Cardiac muscle cell (in vitro differentiated cells and primary cell): ENCODE measurements around the gene GNG14. TPM values are rescaled to one million over a fixed set of nuclear protein-coding genes. Genes with fewer than 3 reads are reported as not detected.
A peak's percentile ranks its signal among the peaks of the same experiment; 100 is the strongest.

Experiments used
- DNase-seq, 2 donors: peaks; one replicate each; pipeline versions ENCODE4 v3.0.0 to v3.0.0-alpha.2; 2010 to 2017; ENCODE audit warnings: low read depth in 1 of 2, low spot score in 1 of 2
- H3K27ac ChIP-seq: fragments of 200-600 bp; sonication (generic); 2 replicates; pipeline ENCODE4 v1.5.1; 2016
- H3K27me3 ChIP-seq: fragments of 200-600 bp; sonication (generic); 2 replicates; pipeline ENCODE4 v1.6.0; 2016; ENCODE audit warnings: control low read depth
- H3K36me3 ChIP-seq: fragments of 200-600 bp; sonication (generic); 2 replicates; pipeline ENCODE4 v1.5.1; 2016; ENCODE audit warnings: control low read depth
- H3K4me1 ChIP-seq: fragments of 200-600 bp; sonication (generic); 2 replicates; pipeline ENCODE4 v1.8.1; 2017; ENCODE audit warnings: low read depth, mild to moderate bottlenecking, mixed run types
- H3K4me3 ChIP-seq: fragments of 200-600 bp; sonication (generic); 2 replicates; pipeline ENCODE4 v1.5.1; 2016; ENCODE audit warnings: mild to moderate bottlenecking
- H3K9me3 ChIP-seq: fragments of 200-600 bp; sonication (generic); 2 replicates; pipeline ENCODE4 v1.5.1; 2017; ENCODE audit warnings: low read depth, mild to moderate bottlenecking, control low read depth
- polyA plus RNA-seq: library from polyadenylated mRNA; unstranded; fragments of >200 nt; fragmentation: Nextera tagmentation; extraction: Ambion mirVana; gene quantifications from 2 replicates; pipeline ENCODE4 v1.2.1, GENCODE V29; 2016
- total RNA-seq: library from RNA; depleted of rRNA; stranded (reverse); fragments of >200 nt; gene quantifications from 2 replicates; pipeline ENCODE4 v1.2.3, GENCODE V29; 2016
- TF ChIP-seq, protein P1 (sequence below): IDR thresholded peaks from 2 replicates; pipeline ENCODE4 v1.5.1; 2012; ENCODE audit warnings: low read depth, mild to moderate bottlenecking, low read length

GNG14 gene
- total and polyA plus RNA-seq, 2 experiments from 2014 or later, result 1.1 TPM; not detected in 1

DNA sequence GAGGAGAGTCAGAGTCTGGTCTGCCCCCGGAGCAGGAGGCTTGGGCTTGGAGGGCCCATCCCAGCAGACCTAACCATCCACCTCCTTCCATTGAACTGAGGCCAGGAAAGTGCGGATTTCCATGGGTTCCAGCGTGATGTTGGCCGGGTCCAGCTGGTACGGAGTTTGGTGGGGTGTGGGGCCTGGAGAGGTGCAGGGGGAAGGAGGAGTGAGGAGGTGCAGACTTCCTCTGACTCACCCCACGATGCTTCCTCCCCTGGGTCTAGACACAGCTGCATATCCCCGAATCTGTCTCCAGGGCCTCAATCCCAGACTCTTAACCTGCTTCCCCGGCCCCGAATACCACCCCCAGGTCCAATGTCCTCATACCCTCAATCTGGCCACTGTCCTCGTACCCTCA lies 41.2 kb upstream of the GNG14 start:
- H3K36me3 ChIP-seq, result no peaks in the 10 kb centered on the region
- no peak overlapping the region for H3K4me3 ChIP-seq
- no peak for DNase-seq
- H3K27ac ChIP-seq, result no peak overlapping the region
- TF ChIP-seq, protein P1, sequence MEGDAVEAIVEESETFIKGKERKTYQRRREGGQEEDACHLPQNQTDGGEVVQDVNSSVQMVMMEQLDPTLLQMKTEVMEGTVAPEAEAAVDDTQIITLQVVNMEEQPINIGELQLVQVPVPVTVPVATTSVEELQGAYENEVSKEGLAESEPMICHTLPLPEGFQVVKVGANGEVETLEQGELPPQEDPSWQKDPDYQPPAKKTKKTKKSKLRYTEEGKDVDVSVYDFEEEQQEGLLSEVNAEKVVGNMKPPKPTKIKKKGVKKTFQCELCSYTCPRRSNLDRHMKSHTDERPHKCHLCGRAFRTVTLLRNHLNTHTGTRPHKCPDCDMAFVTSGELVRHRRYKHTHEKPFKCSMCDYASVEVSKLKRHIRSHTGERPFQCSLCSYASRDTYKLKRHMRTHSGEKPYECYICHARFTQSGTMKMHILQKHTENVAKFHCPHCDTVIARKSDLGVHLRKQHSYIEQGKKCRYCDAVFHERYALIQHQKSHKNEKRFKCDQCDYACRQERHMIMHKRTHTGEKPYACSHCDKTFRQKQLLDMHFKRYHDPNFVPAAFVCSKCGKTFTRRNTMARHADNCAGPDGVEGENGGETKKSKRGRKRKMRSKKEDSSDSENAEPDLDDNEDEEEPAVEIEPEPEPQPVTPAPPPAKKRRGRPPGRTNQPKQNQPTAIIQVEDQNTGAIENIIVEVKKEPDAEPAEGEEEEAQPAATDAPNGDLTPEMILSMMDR, result no peak
- no peaks in the 10 kb centered on the region for H3K27me3 ChIP-seq
- no peaks in the 10 kb centered on the region for H3K4me1 ChIP-seq
- no peaks in the 10 kb centered on the region for H3K9me3 ChIP-seq

GRCh38 chr19:12647047-12647446 lies 40.8 kb upstream of the GNG14 start:
- TF ChIP-seq, protein P1, result no peak
- Histone ChIP-seq H3K27me3 (no peaks in the 10 kb centered on the region), H3K4me1 (no peaks in the 10 kb centered on the region), H3K36me3 (no peaks in the 10 kb centered on the region), H3K9me3 (no peaks in the 10 kb centered on the region), H3K4me3 (no peak overlapping the region), H3K27ac (no peak overlapping the region)
- DNase-seq, result no peak

GRCh38 chr19:12647490-12648071 lies 40.2 kb upstream of the GNG14 start:
- no peaks in the 10 kb centered on the region for H3K27me3 ChIP-seq
- no peaks in the 10 kb centered on the region for H3K4me1 ChIP-seq
- no peak overlapping the region for H3K27ac ChIP-seq
- no peaks in the 10 kb centered on the region for H3K9me3 ChIP-seq
- DNase-seq, result peak in 1 of 2 donors; percentile 40
- H3K4me3 ChIP-seq, result no peak overlapping the region
- TF ChIP-seq, protein P1, result no peak
- H3K36me3 ChIP-seq, result no peaks in the 10 kb centered on the region

DNA sequence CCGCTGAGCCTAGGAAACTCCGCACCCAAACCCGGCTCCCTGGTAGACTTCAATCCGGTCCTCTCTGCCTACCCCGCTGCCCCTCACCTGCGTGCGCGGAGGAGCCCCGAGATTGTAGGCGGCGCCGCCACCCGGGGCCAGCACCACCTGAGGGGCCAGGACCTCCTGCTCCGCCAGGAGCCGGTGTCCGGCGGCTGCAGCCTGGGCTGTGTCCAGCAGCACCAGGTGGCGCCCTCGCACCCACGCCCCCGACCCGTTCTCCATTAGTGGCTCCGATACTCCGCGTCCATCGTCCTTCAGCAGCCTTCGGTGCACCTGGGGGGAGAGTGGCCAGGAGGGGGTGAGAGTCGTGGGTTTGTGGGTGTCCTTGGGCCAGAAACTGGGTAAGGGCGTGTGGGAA lies 39.7 kb upstream of the GNG14 start:
- no peaks in the 10 kb centered on the region for H3K4me1 ChIP-seq
- H3K27ac ChIP-seq, result no peak overlapping the region
- H3K36me3 ChIP-seq, result no peaks in the 10 kb centered on the region
- no peaks in the 10 kb centered on the region for H3K27me3 ChIP-seq
- TF ChIP-seq, protein P1, result peak; percentile 44
- no peak for DNase-seq
- H3K4me3 ChIP-seq, result no peak overlapping the region
- H3K9me3 ChIP-seq, result no peaks in the 10 kb centered on the region

DNA sequence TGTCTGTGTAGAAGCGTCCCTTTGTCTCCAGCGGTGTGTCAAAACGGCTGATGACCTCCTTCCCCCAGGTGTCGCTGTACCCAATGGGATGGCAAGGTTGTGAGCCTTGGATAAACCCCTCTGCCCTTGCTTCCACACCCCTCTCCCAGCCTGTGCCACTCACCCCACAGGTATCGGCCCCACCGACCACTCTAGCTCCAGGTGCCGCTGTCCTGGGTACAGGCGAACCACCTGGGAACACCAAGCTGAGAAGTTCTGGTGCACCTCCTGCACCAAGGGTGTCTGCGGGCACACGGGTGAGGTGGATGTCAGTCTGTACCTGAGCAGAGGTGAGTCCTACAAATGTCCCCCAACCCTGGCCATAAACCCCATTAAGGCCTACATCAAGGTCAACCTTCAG lies 37.9 kb upstream of the GNG14 start:
- H3K4me1 ChIP-seq, result no peaks in the 10 kb centered on the region

More for the DNA sequence above, 37.9 kb upstream of the GNG14 start:
- TF ChIP-seq, protein P1, result no peak
- H3K36me3 ChIP-seq, result no peaks in the 10 kb centered on the region
- H3K4me3 ChIP-seq, result no peak overlapping the region
- no peak for DNase-seq
- H3K27me3 ChIP-seq, result no peaks in the 10 kb centered on the region
- H3K9me3 ChIP-seq, result no peaks in the 10 kb centered on the region
- H3K27ac ChIP-seq, result no peak overlapping the region
